Liver (tissue), 9 donors: ENCODE results near the gene ZNF524. TPM values are rescaled to one million over a fixed set of nuclear protein-coding genes. Genes with fewer than 3 reads are reported as not detected.

ENCODE experiments used
- DNase-seq: peaks from one replicate; pipeline ENCODE4 v3.0.0-alpha.2; 2017; ENCODE audit warnings: low spot score
- H3K27ac ChIP-seq, 2 donors: one replicate each; pipeline ENCODE4 v1.7.0; 2013; ENCODE audit warnings: inconsistent platforms in 2 of 2, low read length in 2 of 2, control low read depth in 1 of 2, low read depth in 1 of 2, mild to moderate bottlenecking in 1 of 2
- H3K27me3 ChIP-seq, 4 donors: one replicate each; pipeline versions ENCODE4 v1.6.1 to v1.7.0; 2013; ENCODE audit warnings: low read length in 3 of 4, inconsistent platforms in 1 of 4, mild to moderate bottlenecking in 1 of 4, moderate library complexity in 1 of 4; ENCODE audit not compliant: control insufficient read depth in 4 of 4, insufficient read depth in 4 of 4
- H3K36me3 ChIP-seq, 4 donors: one replicate each; pipeline versions ENCODE4 v1.6.1 to v1.7.0; 2013; ENCODE audit warnings: low read length in 3 of 4, mild to moderate bottlenecking in 3 of 4, low read depth in 1 of 4, moderate library complexity in 1 of 4; ENCODE audit not compliant: control insufficient read depth in 4 of 4, insufficient read depth in 3 of 4
- H3K4me1 ChIP-seq, 4 donors: one replicate each; pipeline versions ENCODE4 v1.6.1 to v1.7.0; 2013; ENCODE audit warnings: low read length in 3 of 4, mild to moderate bottlenecking in 3 of 4, moderate library complexity in 1 of 4; ENCODE audit not compliant: control insufficient read depth in 4 of 4, insufficient read depth in 4 of 4
- H3K4me3 ChIP-seq, 3 donors: one replicate each; pipeline versions ENCODE4 v1.6.1 to v1.7.0; 2013; ENCODE audit warnings: low read length in 3 of 3, control low read depth in 1 of 3, low read depth in 1 of 3, mild to moderate bottlenecking in 1 of 3
- H3K9ac ChIP-seq, 2 donors: one replicate each; pipeline ENCODE4 v1.7.0; 2013; ENCODE audit warnings: low read length in 2 of 2, mild to moderate bottlenecking in 2 of 2, moderate library complexity in 2 of 2, control low read depth in 1 of 2, low read depth in 1 of 2
- H3K9me3 ChIP-seq, 4 donors: one replicate each; pipeline versions ENCODE4 v1.6.1 to v1.7.0; 2013; ENCODE audit warnings: low read length in 3 of 4; ENCODE audit not compliant: control insufficient read depth in 4 of 4
- ATF3 ChIP-seq: IDR thresholded peaks from 2 replicates; pipeline ENCODE4 v1.6.1; 2016; ENCODE audit warnings: antibody characterized with exemption
- CTCF ChIP-seq: fragments of 150-350 bp; IDR thresholded peaks from 2 replicates; pipeline ENCODE4 v1.5.1; 2017; ENCODE audit warnings: improper control_type of control experiment, low read depth, low read length; ENCODE audit not compliant: missing input control
- EGR1 ChIP-seq, 2 donors: IDR thresholded peaks; 2 replicates each; pipeline ENCODE4 v1.6.1; 2016 to 2018; ENCODE audit warnings: antibody characterized with exemption in 2 of 2, low read depth in 2 of 2
- FOXA1 ChIP-seq: IDR thresholded peaks from 2 replicates; pipeline ENCODE4 v1.6.1; 2016; ENCODE audit warnings: antibody characterized with exemption
- FOXA2 ChIP-seq: IDR thresholded peaks from 2 replicates; pipeline ENCODE4 v1.6.1; 2016; ENCODE audit warnings: antibody characterized with exemption
- GABPA ChIP-seq, 2 donors: IDR thresholded peaks in 1 of 2; conservative IDR thresholded peaks in 1 of 2; 2 replicates each; pipeline ENCODE4 v1.6.1; 2016; ENCODE audit warnings: antibody characterized with exemption in 2 of 2, mild to moderate bottlenecking in 1 of 2, moderate library complexity in 1 of 2
- HNF4A ChIP-seq, 2 donors: conservative IDR thresholded peaks; 2 replicates each; pipeline ENCODE4 v1.6.1; 2016; ENCODE audit warnings: antibody characterized with exemption in 2 of 2, mild to moderate bottlenecking in 2 of 2
- HNF4G ChIP-seq: IDR thresholded peaks from 2 replicates; pipeline ENCODE4 v1.6.1; 2016; ENCODE audit warnings: antibody characterized with exemption
- JUND ChIP-seq, 2 donors: IDR thresholded peaks; 2 replicates each; pipeline ENCODE4 v1.6.1; 2016; ENCODE audit warnings: antibody characterized with exemption in 2 of 2
- MAX ChIP-seq: IDR thresholded peaks from 2 replicates; pipeline ENCODE4 v1.6.1; 2016; ENCODE audit warnings: antibody characterized with exemption
- NR2F2 ChIP-seq: IDR thresholded peaks from 2 replicates; pipeline ENCODE4 v1.6.1; 2016; ENCODE audit warnings: antibody characterized with exemption
- RAD21 ChIP-seq, 2 donors: IDR thresholded peaks; 2 replicates each; pipeline ENCODE4 v1.6.1; 2016; ENCODE audit warnings: antibody characterized with exemption in 2 of 2, mild to moderate bottlenecking in 2 of 2
- REST ChIP-seq: IDR thresholded peaks from 2 replicates; pipeline ENCODE4 v1.6.1; 2016; ENCODE audit warnings: antibody characterized with exemption, mild to moderate bottlenecking
- RXRA ChIP-seq, 2 donors: IDR thresholded peaks; 2 replicates each; pipeline ENCODE4 v1.6.1; 2017 to 2018; ENCODE audit warnings: antibody characterized with exemption in 2 of 2, mild to moderate bottlenecking in 1 of 2
- TAF1 ChIP-seq: conservative IDR thresholded peaks from 2 replicates; pipeline ENCODE4 v1.6.1; 2016; ENCODE audit warnings: antibody characterized with exemption, mild to moderate bottlenecking
- YY1 ChIP-seq: IDR thresholded peaks from 2 replicates; pipeline ENCODE4 v1.6.1; 2016; ENCODE audit warnings: antibody characterized with exemption, mild to moderate bottlenecking
- ZBTB33 ChIP-seq: IDR thresholded peaks from 2 replicates; pipeline ENCODE4 v1.6.1; 2016; ENCODE audit warnings: antibody characterized with exemption
- WGBS: extraction: QIAGEN DNeasy Blood & Tissue Kit; methylation state at CpG from one replicate; pipeline ENCODE4 v1.1.7; 2013; 5-methylcytosine and 5-hydroxymethylcytosine counted together
- polyA plus RNA-seq, 2 donors: library from polyadenylated mRNA; stranded (reverse) in 1 of 2; unstranded in 1 of 2; fragments of 200-250 nt in 1 of 2; fragments of >200 nt in 1 of 2; fragmentation: Nextera tagmentation in 1 of 2; extraction: Ambion mirVana in 1 of 2; gene quantifications; one replicate each; pipeline versions ENCODE4 v1.2.1 to v1.2.3, GENCODE V29; 2013 to 2015
- total RNA-seq, 2 donors: library from RNA; depleted of rRNA; stranded (reverse); fragments of >200 nt; gene quantifications; one replicate each; pipeline ENCODE4 v1.2.3, GENCODE V29; 2014
- donor health status: healthy.
- donor health status: healthy.
- donor health status: healthy.
- donor health status: healthy.
- donor health status: healthy.

ZNF524 gene
- total and polyA plus RNA-seq, 4 donors: 6.7 to 12.3 (median 10.2) TPM

- Histone ChIP-seq H3K4me1 (peaks cover 25 to 75% (median 54%) of the 10 kb centered on the region in 4 donors), H3K4me3 (no peak overlapping the region), H3K36me3 (no peaks in the 10 kb centered on the region), H3K27me3 (no peaks in the 10 kb centered on the region), H3K9ac (no peak overlapping the region), H3K27ac (no peak overlapping the region), H3K9me3 (no peaks in the 10 kb centered on the region)
- 88% methylated on average over 6 of the region's 6 CpGs for WGBS
- no peak for DNase-seq
- TF ChIP-seq REST (no peak), CTCF (peak; percentile 10), MAX (no peak)
Observed at GRCh38 chr19:55638864-55639359, 38.8 kb downstream of the ZNF524 start.

GRCh38 chr19:55640043-55640576 lies 40.0 kb downstream of the ZNF524 start:
- Histone ChIP-seq H3K27me3 (no peaks in the 10 kb centered on the region), H3K36me3 (peaks cover 0 to 3% (median under 1%) of the 10 kb centered on the region in 4 donors), H3K27ac (peak overlapping the region; percentile 83 to 91), H3K9me3 (no peaks in the 10 kb centered on the region), H3K4me1 (peaks cover 28 to 83% (median 63%) of the 10 kb centered on the region in 4 donors), H3K4me3 (peak overlapping the region in 2 of 3 donors; percentile 65 to 86), H3K9ac (peak overlapping the region in 1 of 2 donors; percentile 60)
- 25% methylated on average over 38 of the region's 38 CpGs for WGBS
- peak; percentile 62 for DNase-seq
- TF ChIP-seq NR2F2: no peak
- no peak for TF ChIP-seq EGR1 (IDR thresholded peaks at IDR 0.05; ENCODE audit: low read depth in 2 of 2)
- no peak for TF ChIP-seq ZBTB33
- no peak for TF ChIP-seq FOXA2
- TF ChIP-seq TAF1: no peak
- TF ChIP-seq REST: no peak
- TF ChIP-seq YY1: no peak
- TF ChIP-seq GABPA (IDR thresholded peaks at IDR 0.05 in 1 of 2, conservative IDR thresholded peaks at IDR 0.05 in 1 of 2): peak in 1 of 2 donors; percentile 14
- no peak for TF ChIP-seq RXRA (IDR thresholded peaks at IDR 0.05)
- no peak for TF ChIP-seq ATF3
- TF ChIP-seq HNF4A (conservative IDR thresholded peaks at IDR 0.05): no peak
- peak; percentile 36 for TF ChIP-seq CTCF
- no peak for TF ChIP-seq HNF4G
- no peak for TF ChIP-seq JUND (IDR thresholded peaks at IDR 0.05)
- TF ChIP-seq RAD21 (IDR thresholded peaks at IDR 0.05): peak; percentile 12 to 48
- TF ChIP-seq FOXA1: no peak
- TF ChIP-seq MAX: peak; percentile 55
